Type B pancreatic cell (in vitro differentiated cells): ENCODE results near the gene KASH5. TPM values are rescaled to one million over a fixed set of nuclear protein-coding genes. Genes with fewer than 3 reads are reported as not detected.

Experiments
- DNase-seq: peaks from one replicate; pipeline ENCODE4 v3.0.0; 2021; ENCODE audit warnings: mixed read lengths; ENCODE audit not compliant: unreplicated experiment; ENCODE audit errors: extremely low spot score
- H3K27ac Mint-ChIP-seq: 2 replicates; pipeline ENCODE4 v1.8.0; 2021; ENCODE audit warnings: mild to moderate bottlenecking, mixed read lengths
- H3K27me3 Mint-ChIP-seq: 2 replicates; pipeline ENCODE4 v1.8.0; 2021; ENCODE audit warnings: mixed read lengths
- H3K36me3 Mint-ChIP-seq: 2 replicates; pipeline ENCODE4 v1.8.0; 2021; ENCODE audit warnings: mixed read lengths
- H3K4me1 Mint-ChIP-seq: one replicate; pipeline ENCODE4 v1.8.0; 2021; ENCODE audit warnings: mixed read lengths; ENCODE audit not compliant: unreplicated experiment
- H3K4me3 Mint-ChIP-seq: 2 replicates; pipeline ENCODE4 v1.8.0; 2021; ENCODE audit warnings: mild to moderate bottlenecking, mixed read lengths
- H3K9me3 Mint-ChIP-seq: 2 replicates; pipeline ENCODE4 v1.8.0; 2021; ENCODE audit warnings: mixed read lengths
- total RNA-seq: library from RNA; stranded (reverse); gene quantifications from 2 replicates; pipeline ENCODE4 v1.2.1, GENCODE V29; 2021; ENCODE audit warnings: low replicate concordance
- TF ChIP-seq, protein P1 (sequence below): fragments of 200-600 bp; sonication (generic); conservative IDR thresholded peaks from 2 replicates; pipeline ENCODE4 v1.5.0; 2021; ENCODE audit warnings: antibody characterized with exemption, mild to moderate bottlenecking

KASH5 gene
- total RNA-seq, 1 donor from 2014 or later = not detected

DNA sequence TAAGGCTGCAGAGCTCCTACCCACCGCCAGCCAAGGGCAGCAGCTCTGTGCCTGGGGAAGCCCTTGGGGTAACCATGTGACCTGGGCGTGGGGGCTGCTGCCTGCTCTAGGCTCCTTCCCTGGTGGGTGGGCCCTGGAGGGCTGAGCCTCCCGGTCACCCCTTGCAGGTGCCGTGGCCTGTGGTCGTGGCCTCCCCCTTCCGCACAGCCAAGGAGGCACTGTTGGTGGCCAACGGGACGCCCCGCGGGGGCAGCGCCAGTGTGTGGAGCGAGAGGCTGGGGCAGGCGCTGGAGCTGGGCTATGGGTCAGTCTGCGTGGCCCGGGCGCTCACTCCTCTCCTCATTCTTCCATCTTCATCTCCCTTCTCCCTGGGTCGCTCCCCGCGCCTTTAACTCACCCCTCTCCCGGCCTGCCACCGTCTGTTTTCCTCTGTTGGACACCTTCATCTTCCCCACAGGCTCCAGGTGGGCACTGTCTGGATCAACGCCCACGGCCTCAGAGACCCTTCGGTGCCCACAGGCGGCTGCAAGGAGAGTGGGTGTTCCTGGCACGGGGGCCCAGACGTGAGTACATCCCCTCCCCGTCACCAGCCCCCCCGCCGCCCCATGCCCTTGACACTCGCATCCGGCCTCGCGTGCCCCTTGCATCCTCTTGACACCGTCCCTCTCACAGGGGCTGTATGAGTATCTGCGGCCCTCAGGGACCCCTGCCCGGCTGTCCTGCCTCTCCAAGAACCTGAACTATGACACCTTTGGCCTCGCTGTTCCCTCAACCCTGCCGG is 76.1 kb downstream of the KASH5 start:
- Mint-ChIP-seq H3K4me3 (no peak overlapping the region), H3K27ac (no peak overlapping the region), H3K27me3 (no peaks in the 10 kb centered on the region), H3K4me1 (peaks cover 6% of the 10 kb centered on the region), H3K36me3 (peaks cover 5% of the 10 kb centered on the region), H3K9me3 (no peaks in the 10 kb centered on the region)
- TF ChIP-seq, protein P1, sequence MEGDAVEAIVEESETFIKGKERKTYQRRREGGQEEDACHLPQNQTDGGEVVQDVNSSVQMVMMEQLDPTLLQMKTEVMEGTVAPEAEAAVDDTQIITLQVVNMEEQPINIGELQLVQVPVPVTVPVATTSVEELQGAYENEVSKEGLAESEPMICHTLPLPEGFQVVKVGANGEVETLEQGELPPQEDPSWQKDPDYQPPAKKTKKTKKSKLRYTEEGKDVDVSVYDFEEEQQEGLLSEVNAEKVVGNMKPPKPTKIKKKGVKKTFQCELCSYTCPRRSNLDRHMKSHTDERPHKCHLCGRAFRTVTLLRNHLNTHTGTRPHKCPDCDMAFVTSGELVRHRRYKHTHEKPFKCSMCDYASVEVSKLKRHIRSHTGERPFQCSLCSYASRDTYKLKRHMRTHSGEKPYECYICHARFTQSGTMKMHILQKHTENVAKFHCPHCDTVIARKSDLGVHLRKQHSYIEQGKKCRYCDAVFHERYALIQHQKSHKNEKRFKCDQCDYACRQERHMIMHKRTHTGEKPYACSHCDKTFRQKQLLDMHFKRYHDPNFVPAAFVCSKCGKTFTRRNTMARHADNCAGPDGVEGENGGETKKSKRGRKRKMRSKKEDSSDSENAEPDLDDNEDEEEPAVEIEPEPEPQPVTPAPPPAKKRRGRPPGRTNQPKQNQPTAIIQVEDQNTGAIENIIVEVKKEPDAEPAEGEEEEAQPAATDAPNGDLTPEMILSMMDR = no peak
- DNase-seq = no peak

DNA sequence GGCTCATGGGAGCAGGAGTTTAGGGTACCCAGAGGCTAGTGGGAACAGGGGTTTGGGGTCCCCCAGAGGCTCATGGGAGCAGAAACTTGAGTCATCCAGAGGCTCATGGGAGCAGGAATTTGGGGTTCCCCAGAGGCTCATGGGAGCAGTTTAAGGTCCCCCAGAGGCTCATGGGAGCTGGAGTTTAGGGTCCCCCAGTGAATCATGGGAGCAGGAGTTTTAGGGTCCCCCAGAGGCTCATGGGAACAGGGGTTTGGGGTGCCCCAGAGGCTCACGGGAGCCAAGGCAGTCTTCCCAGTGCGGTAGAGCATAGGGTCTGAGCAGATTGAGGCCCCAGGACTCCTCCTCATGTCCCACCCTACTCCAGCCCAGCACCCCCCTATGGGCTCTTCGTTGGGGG is 77.3 kb downstream of the KASH5 start:
- no peaks in the 10 kb centered on the region for H3K27me3 Mint-ChIP-seq
- no peak overlapping the region for H3K27ac Mint-ChIP-seq
- H3K9me3 Mint-ChIP-seq = no peaks in the 10 kb centered on the region
- TF ChIP-seq, protein P1 = no peak
- peaks cover 6% of the 10 kb centered on the region for H3K36me3 Mint-ChIP-seq
- peaks cover 7% of the 10 kb centered on the region for H3K4me1 Mint-ChIP-seq
- no peak overlapping the region for H3K4me3 Mint-ChIP-seq
- DNase-seq = no peak

Other genes starting within 250 kb of the KASH5 start
- 3.2 TPM in 1 of 2 replicates, not detected in the other for gene HRC, start 232.9 kb upstream of the KASH5 start, total RNA-seq
- gene TRPM4, start 230.5 kb upstream of the KASH5 start, total RNA-seq = 33.1 and 41.5 TPM in 2 replicates
- gene SLC6A16, start 63.1 kb upstream of the KASH5 start, total RNA-seq = 0.31 and 3.5 TPM in 2 replicates
- not detected in 2 replicates for gene CD37, start 52.8 kb upstream of the KASH5 start, total RNA-seq
- 28.9 and 116 TPM in 2 replicates for gene TEAD2, start 25.8 kb upstream of the KASH5 start, total RNA-seq
- 0.90 and 9.4 TPM in 2 replicates for gene DKKL1, start 24.4 kb upstream of the KASH5 start, total RNA-seq
- gene PTH2, start 35.2 kb downstream of the KASH5 start, total RNA-seq = not detected in 2 replicates
- not detected in 2 replicates for gene GFY, start 37.1 kb downstream of the KASH5 start, total RNA-seq
- 0.19 TPM in 1 of 2 replicates, not detected in the other for gene SLC17A7, start 53.3 kb downstream of the KASH5 start, total RNA-seq
- gene PIH1D1, start 63.6 kb downstream of the KASH5 start, total RNA-seq = 83.1 and 93.3 TPM in 2 replicates
- gene ALDH16A1, start 65.0 kb downstream of the KASH5 start, total RNA-seq = 22.7 and 33.7 TPM in 2 replicates
- gene FLT3LG, start 86.0 kb downstream of the KASH5 start, total RNA-seq = 1.9 and 2.0 TPM in 2 replicates
- gene RPL13A, start 99.4 kb downstream of the KASH5 start, total RNA-seq = 3,274 and 3,593 TPM in 2 replicates
- 2,401 and 2,461 TPM in 2 replicates for gene RPS11, start 108.2 kb downstream of the KASH5 start, total RNA-seq
- gene FCGRT, start 124.4 kb downstream of the KASH5 start, total RNA-seq = 102 and 106 TPM in 2 replicates
- 4.5 and 12.1 TPM in 2 replicates for gene RCN3, start 139.8 kb downstream of the KASH5 start, total RNA-seq
- 56.3 and 62.0 TPM in 2 replicates for gene NOSIP, start 192.3 kb downstream of the KASH5 start, total RNA-seq
- 5.1 and 5.2 TPM in 2 replicates for gene PRRG2, start 193.1 kb downstream of the KASH5 start, total RNA-seq
- gene PRR12, start 202.9 kb downstream of the KASH5 start, total RNA-seq = 32.0 and 40.0 TPM in 2 replicates